Dendritic cell treated with granulocyte-macrophage colony-stimulating factor and Interleukin-4, amounts not matched to agents 40 ng/mL and 50 ng/mL, for 4 days (primary cell): ENCODE measurements around the gene KDM2A.
A peak's percentile ranks its signal among the peaks of the same experiment; 100 is the strongest.

Experiments
- H3K27ac Mint-ChIP-seq: one replicate; pipeline ENCODE4 v1.8.0; 2022; ENCODE audit warnings: mild to moderate bottlenecking, mixed read lengths
- H3K27me3 Mint-ChIP-seq: one replicate; pipeline ENCODE4 v1.8.0; 2022; ENCODE audit warnings: mild to moderate bottlenecking, mixed read lengths
- H3K36me3 Mint-ChIP-seq: one replicate; pipeline ENCODE4 v1.8.0; 2022; ENCODE audit warnings: low read depth, mixed read lengths
- H3K4me1 Mint-ChIP-seq: one replicate; pipeline ENCODE4 v1.8.0; 2022; ENCODE audit warnings: low read depth, mixed read lengths
- H3K4me3 Mint-ChIP-seq: one replicate; pipeline ENCODE4 v1.8.0; 2022; ENCODE audit warnings: mild to moderate bottlenecking, moderate library complexity, mixed read lengths
- H3K9me3 Mint-ChIP-seq: one replicate; pipeline ENCODE4 v1.8.0; 2022; ENCODE audit warnings: mixed read lengths
- intact Hi-C: fragments of 100-400 bp; cut with micrococcal nuclease; formaldehyde crosslinking; loops from one replicate; pipeline ENCODE4 v1.15.0; 2022

Gene KDM2A

DNA sequence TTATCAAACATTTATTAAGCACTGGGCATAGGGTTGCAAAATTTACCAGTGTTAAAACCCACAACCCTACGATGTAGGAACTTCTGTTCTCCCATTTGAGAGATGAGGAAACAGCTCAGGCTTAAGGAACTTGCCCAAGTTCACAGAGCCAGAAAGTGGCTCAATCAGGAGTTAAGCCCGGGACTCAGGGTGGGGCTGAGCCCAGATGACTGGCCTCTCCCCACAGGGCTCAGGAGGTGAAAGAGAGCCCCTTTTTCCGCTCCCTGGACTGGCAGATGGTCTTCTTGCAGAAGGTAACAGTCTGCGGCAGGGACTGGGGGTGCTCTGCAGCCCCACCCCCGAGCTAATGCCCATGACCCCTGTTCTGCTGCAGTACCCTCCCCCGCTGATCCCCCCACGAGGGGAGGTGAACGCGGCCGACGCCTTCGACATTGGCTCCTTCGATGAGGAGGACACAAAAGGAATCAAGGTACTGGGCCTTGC lies 164.5 kb downstream of the KDM2A start:
- H3K27ac Mint-ChIP-seq, result peak overlapping the region; percentile 98
- H3K4me1 Mint-ChIP-seq, result peaks cover 99% of the 10 kb centered on the region
- peaks cover 96% of the 10 kb centered on the region for H3K36me3 Mint-ChIP-seq
- no peaks in the 10 kb centered on the region for H3K9me3 Mint-ChIP-seq
- intact Hi-C loops, result loop anchor here (10.0 kb wide), 1 partner anchor 221 kb away; the partner anchor contains the start of genes CDK2AP2 and PITPNM1
- H3K4me3 Mint-ChIP-seq, result peak overlapping the region; percentile 63
- no peaks in the 10 kb centered on the region for H3K27me3 Mint-ChIP-seq

- no peaks in the 10 kb centered on the region for H3K27me3 Mint-ChIP-seq
- intact Hi-C loops, result loop anchor here (10.0 kb wide), 1 partner anchor 220 kb away; the partner anchor contains the start of genes CDK2AP2 and PITPNM1
- peak overlapping the region; percentile 63 for H3K4me3 Mint-ChIP-seq
- H3K9me3 Mint-ChIP-seq, result no peaks in the 10 kb centered on the region
- H3K27ac Mint-ChIP-seq, result peak overlapping the region; percentile 98
- H3K36me3 Mint-ChIP-seq, result peaks cover 89% of the 10 kb centered on the region
- H3K4me1 Mint-ChIP-seq, result peaks cover 90% of the 10 kb centered on the region
Measured at GRCh38 chr11:67284811-67285540, 165.9 kb downstream of the KDM2A start.

DNA sequence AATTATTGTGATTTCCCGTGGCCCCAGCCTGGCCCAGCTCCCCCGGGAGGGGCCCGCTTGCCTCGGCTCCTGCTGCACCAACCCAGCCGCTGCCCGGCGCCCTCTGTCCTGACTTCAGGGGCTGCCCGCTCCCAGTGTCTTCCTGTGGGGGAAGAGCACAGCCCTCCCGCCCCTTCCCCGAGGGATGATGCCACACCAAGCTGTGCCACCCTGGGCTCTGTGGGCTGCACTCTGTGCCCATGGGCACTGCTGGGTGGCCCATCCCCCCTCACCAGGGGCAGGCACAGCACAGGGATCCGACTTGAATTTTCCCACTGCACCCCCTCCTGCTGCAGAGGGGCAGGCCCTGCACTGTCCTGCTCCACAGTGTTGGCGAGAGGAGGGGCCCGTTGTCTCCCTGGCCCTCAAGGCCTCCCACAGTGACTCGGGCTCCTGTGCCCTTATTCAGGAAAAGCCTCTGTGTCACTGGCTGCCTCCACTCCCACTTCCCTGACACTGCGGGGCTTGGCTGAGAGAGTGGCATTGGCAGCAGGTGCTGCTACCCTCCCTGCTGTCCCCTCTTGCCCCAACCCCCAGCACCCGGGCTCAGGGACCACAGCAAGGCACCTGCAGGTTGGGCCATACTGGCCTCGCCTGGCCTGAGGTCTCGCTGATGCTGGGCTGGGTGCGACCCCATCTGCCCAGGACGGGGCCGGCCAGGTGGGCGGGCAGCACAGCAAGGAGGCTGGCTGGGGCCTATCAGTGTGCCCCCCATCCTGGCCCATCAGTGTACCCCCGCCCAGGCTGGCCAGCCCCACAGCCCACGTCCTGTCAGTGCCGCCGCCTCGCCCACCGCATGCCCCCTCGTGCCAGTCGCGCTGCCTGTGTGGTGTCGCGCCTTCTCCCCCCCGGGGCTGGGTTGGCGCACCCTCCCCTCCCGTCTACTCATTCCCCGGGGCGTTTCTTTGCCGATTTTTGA lies 166.8 kb downstream of the KDM2A start:
- H3K4me1 Mint-ChIP-seq, result peaks cover 90% of the 10 kb centered on the region
- no peaks in the 10 kb centered on the region for H3K9me3 Mint-ChIP-seq
- H3K27ac Mint-ChIP-seq, result peak overlapping the region; percentile 98
- intact Hi-C loops, result loop anchor here (10.0 kb wide), 1 partner anchor 219 kb away; the partner anchor contains the start of genes CDK2AP2 and PITPNM1
- peaks cover 89% of the 10 kb centered on the region for H3K36me3 Mint-ChIP-seq
- H3K27me3 Mint-ChIP-seq, result no peaks in the 10 kb centered on the region
- H3K4me3 Mint-ChIP-seq, result peak overlapping the region; percentile 79

GRCh38 chr11:67286621-67287333 lies 167.7 kb downstream of the KDM2A start:
- peaks cover 90% of the 10 kb centered on the region for H3K4me1 Mint-ChIP-seq
- peak overlapping the region; percentile 98 for H3K27ac Mint-ChIP-seq
- intact Hi-C loops, result loop anchor here (10.0 kb wide), 1 partner anchor 218 kb away; the partner anchor contains the start of genes CDK2AP2 and PITPNM1
- H3K4me3 Mint-ChIP-seq, result peak overlapping the region; percentile 79
- H3K36me3 Mint-ChIP-seq, result peaks cover 89% of the 10 kb centered on the region
- no peaks in the 10 kb centered on the region for H3K27me3 Mint-ChIP-seq
- H3K9me3 Mint-ChIP-seq, result no peaks in the 10 kb centered on the region

DNA sequence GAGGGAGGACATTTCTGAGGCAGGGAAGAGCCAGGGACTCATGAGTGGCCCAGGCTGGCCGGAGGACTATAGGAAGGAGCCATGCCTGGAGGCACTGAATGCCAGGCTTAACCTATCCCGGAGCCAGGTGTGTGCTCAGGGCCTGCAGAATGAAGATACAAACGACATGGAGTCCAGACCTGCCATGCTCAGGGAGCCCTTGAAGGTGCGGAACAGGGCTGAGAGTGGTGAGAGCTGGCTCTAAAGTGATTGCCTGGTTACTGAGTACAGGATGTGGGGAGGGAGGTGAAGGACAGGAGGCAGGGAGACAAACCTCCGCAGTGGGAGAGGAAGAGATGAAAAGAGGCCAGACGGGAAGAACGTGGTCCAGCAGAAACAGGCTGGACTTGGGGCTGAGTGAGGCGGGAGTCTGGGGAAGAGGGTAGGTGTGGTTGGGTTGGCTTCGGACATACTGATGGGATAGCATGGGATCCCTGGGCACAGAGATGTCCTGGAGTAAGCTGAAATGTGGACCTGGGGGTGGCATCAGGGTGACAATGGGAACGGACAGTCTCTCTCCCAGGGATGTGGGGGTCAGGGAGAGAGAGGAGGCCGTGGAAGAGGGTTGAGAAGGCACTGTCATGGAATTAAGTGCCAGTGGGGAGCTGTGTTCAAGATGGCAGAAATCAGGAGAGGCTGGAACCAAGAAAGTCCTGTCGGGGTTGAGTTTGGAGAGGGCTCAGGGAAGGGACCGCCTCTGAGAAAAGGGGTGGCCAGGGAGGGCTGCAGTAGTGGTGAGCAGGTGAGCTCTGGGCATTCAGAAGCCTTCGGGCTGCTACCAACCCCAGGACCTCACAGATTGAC lies 168.5 kb downstream of the KDM2A start:
- Mint-ChIP-seq H3K4me1 (peaks cover 90% of the 10 kb centered on the region), H3K36me3 (peaks cover 89% of the 10 kb centered on the region), H3K27ac (peak overlapping the region; percentile 98), H3K9me3 (no peaks in the 10 kb centered on the region), H3K27me3 (no peaks in the 10 kb centered on the region), H3K4me3 (peak overlapping the region; percentile 79)
- intact Hi-C loops, result loop anchor here (1.0 to 10.0 kb wide), 4 partner anchors 10 to 217 kb away; partner anchors contain the start of genes CDK2AP2 and PITPNM1

- intact Hi-C loops, result loop anchor here (1.0 to 10.0 kb wide), 4 partner anchors 11 to 217 kb away; partner anchors contain the start of genes CDK2AP2 and PITPNM1
- peak overlapping the region; percentile 98 for H3K27ac Mint-ChIP-seq
- no peaks in the 10 kb centered on the region for H3K27me3 Mint-ChIP-seq
- peaks cover 89% of the 10 kb centered on the region for H3K36me3 Mint-ChIP-seq
- peaks cover 90% of the 10 kb centered on the region for H3K4me1 Mint-ChIP-seq
- H3K9me3 Mint-ChIP-seq, result no peaks in the 10 kb centered on the region
- peak overlapping the region; percentile 79 for H3K4me3 Mint-ChIP-seq
Measured at GRCh38 chr11:67288198-67288451, 169.1 kb downstream of the KDM2A start.

GRCh38 chr11:67288452-67289225 lies 169.6 kb downstream of the KDM2A start:
- H3K27me3 Mint-ChIP-seq, result no peaks in the 10 kb centered on the region
- H3K4me3 Mint-ChIP-seq, result peak overlapping the region; percentile 79
- intact Hi-C loops, result loop anchor here (1.0 to 10.0 kb wide), 5 partner anchors 11 to 216 kb away; partner anchors contain the start of genes CDK2AP2, PITPNM1 and SSH3
- H3K4me1 Mint-ChIP-seq, result peaks cover 86% of the 10 kb centered on the region
- peak overlapping the region; percentile 98 for H3K27ac Mint-ChIP-seq
- no peaks in the 10 kb centered on the region for H3K9me3 Mint-ChIP-seq
- H3K36me3 Mint-ChIP-seq, result peaks cover 86% of the 10 kb centered on the region

GRCh38 chr11:67289226-67289650 lies 170.2 kb downstream of the KDM2A start, which contains the start of gene ANKRD13D:
TSS of gene ANKRD13D (plus strand) at chr11:67289303. CDS start at chr11:67289461, 158 bp downstream.
- peaks cover 86% of the 10 kb centered on the region for H3K36me3 Mint-ChIP-seq
- no peaks in the 10 kb centered on the region for H3K9me3 Mint-ChIP-seq
- H3K4me3 Mint-ChIP-seq, result peak within 1 kb of the TSS; percentile 89
- intact Hi-C loops, result loop anchor here (1.0 to 10.0 kb wide), 3 partner anchors 14 to 216 kb away; partner anchors contain the start of genes CDK2AP2, PITPNM1 and SSH3
- H3K27ac Mint-ChIP-seq, result peak within 1 kb of the TSS; percentile 98
- H3K27me3 Mint-ChIP-seq, result no peaks in the 10 kb centered on the region
- H3K4me1 Mint-ChIP-seq, result peaks cover 85% of the 10 kb centered on the region

DNA sequence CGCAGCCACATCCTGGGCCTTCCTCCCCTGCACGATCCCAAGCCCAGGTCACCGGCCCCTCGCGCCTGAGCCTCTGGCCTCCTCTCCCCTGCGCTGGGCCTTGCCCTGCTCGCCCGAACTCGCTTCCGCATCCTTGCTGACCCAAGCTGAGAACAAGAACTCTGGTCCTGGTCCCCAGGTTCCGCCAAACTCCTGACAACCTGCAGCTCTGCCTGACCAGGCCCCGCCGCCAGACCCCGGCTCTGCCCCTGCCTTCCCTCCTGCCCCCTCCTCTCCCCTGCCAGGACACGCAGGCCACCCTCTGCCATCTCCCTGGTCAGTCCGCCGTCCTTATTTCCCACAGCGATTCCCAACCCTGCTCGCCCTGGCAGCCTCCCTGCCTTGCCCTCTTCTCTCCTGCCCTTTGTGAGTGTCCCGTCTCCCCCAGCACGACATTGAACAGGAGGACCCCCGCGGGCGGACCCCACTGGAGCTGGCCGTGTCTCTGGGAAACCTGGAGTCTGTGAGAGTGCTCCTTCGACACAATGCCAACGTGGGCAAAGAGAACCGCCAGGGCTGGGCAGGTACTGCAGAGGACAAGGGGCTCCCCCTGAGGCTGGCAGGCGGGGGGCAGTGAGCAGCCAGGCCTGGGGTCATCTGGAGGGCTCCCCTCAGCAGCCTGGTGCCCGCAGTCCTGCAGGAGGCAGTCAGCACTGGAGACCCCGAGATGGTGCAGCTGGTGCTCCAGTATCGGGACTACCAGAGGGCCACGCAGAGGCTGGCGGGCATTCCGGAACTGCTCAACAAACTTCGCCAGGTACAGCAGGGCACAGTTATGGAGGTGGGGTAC lies 170.8 kb downstream of the KDM2A start:
- peaks cover 86% of the 10 kb centered on the region for H3K36me3 Mint-ChIP-seq
- H3K9me3 Mint-ChIP-seq, result no peaks in the 10 kb centered on the region
- intact Hi-C loops, result loop anchor here (1.0 to 10.0 kb wide), 3 partner anchors 13 to 215 kb away; partner anchors contain the start of genes CDK2AP2, PITPNM1 and SSH3
- H3K4me1 Mint-ChIP-seq, result peaks cover 79% of the 10 kb centered on the region
- no peaks in the 10 kb centered on the region for H3K27me3 Mint-ChIP-seq
- H3K27ac Mint-ChIP-seq, result peak overlapping the region; percentile 82
- peak overlapping the region; percentile 89 for H3K4me3 Mint-ChIP-seq

GRCh38 chr11:67290801-67291200 lies 171.7 kb downstream of the KDM2A start:
- Mint-ChIP-seq H3K4me1 (peaks cover 70% of the 10 kb centered on the region), H3K9me3 (no peaks in the 10 kb centered on the region), H3K36me3 (peaks cover 86% of the 10 kb centered on the region), H3K27ac (peak overlapping the region; percentile 82), H3K4me3 (no peak overlapping the region), H3K27me3 (no peaks in the 10 kb centered on the region)
- intact Hi-C loops, result no loop called here
